DND-41 (cell line): ENCODE data around the gene JAM2.
A peak's percentile ranks its signal among the peaks of the same experiment; 100 is the strongest.

Experiments used
- ATAC-seq: fragments of 200-7000 bp; cut with Tn5 transposase; 3 replicates; pipeline ENCODE4 v1.9.1; 2021; ENCODE audit warnings: low read depth; ENCODE audit not compliant: insufficient read depth
- DNase-seq: peaks from one replicate; pipeline ENCODE4 v3.0.0-alpha.2; 2020
- H2AFZ ChIP-seq: 2 replicates; pipeline ENCODE4 v1.6.0; 2012; ENCODE audit warnings: low read depth, low read length
- H3K27ac ChIP-seq: 2 replicates; pipeline ENCODE4 v1.5.1; 2012; ENCODE audit warnings: low read length, inconsistent platforms
- H3K27me3 ChIP-seq: fragments of 200-600 bp; sonication (generic); 2 replicates; pipeline ENCODE4 v1.6.0; 2012; ENCODE audit warnings: low read length, mild to moderate bottlenecking, inconsistent platforms; ENCODE audit not compliant: insufficient read depth, poor library complexity
- H3K36me3 ChIP-seq: 2 replicates; pipeline ENCODE4 v1.5.1; 2012; ENCODE audit warnings: low read length, inconsistent platforms; ENCODE audit not compliant: insufficient read depth
- H3K4me1 ChIP-seq: 2 replicates; pipeline ENCODE4 v1.5.1; 2012; ENCODE audit warnings: mild to moderate bottlenecking, low read length; ENCODE audit not compliant: insufficient read depth
- H3K4me2 ChIP-seq: 2 replicates; pipeline ENCODE4 v1.6.0; 2012; ENCODE audit warnings: mild to moderate bottlenecking, moderate library complexity, low read length, inconsistent platforms; ENCODE audit not compliant: insufficient read depth
- H3K4me3 ChIP-seq, 2 experiments: fragments of 200-600 bp in 1 of 2; shearing (Covaris generic) in 1 of 2; 2 replicates each; pipeline ENCODE4 v1.5.1; 2012 to 2016; ENCODE audit warnings: inconsistent platforms in 2 of 2, low read length in 2 of 2, mild to moderate bottlenecking in 2 of 2, low read depth in 1 of 2, moderate library complexity in 1 of 2
- H3K79me2 ChIP-seq: 2 replicates; pipeline ENCODE4 v1.6.0; 2012; ENCODE audit warnings: low read length, inconsistent platforms; ENCODE audit not compliant: insufficient read depth
- H3K9ac ChIP-seq: 2 replicates; pipeline ENCODE4 v1.6.0; 2012; ENCODE audit warnings: low read depth, mild to moderate bottlenecking, inconsistent platforms, low read length, moderate library complexity
- H3K9me3 ChIP-seq: 2 replicates; pipeline ENCODE4 v1.5.1; 2012; ENCODE audit warnings: low read length, moderate library complexity, mild to moderate bottlenecking, inconsistent platforms; ENCODE audit not compliant: insufficient read depth, severe bottlenecking
- H4K20me1 ChIP-seq: 2 replicates; pipeline ENCODE4 v1.6.0; 2012; ENCODE audit warnings: low read length; ENCODE audit not compliant: insufficient read depth
- EZH2 ChIP-seq: IDR thresholded peaks from 3 replicates; pipeline ENCODE4 v1.6.1; 2012; ENCODE audit warnings: borderline replicate concordance, low read depth, mild to moderate bottlenecking, moderate library complexity, low read length, inconsistent platforms; ENCODE audit not compliant: severe bottlenecking
- TF ChIP-seq, protein P1 (sequence below): IDR thresholded peaks from 2 replicates; pipeline ENCODE4 v1.5.1; 2012; ENCODE audit warnings: borderline replicate concordance, low read length, moderate library complexity, mild to moderate bottlenecking; ENCODE audit not compliant: poor library complexity, severe bottlenecking; ENCODE audit errors: extremely low read depth

The JAM2 gene

DNA sequence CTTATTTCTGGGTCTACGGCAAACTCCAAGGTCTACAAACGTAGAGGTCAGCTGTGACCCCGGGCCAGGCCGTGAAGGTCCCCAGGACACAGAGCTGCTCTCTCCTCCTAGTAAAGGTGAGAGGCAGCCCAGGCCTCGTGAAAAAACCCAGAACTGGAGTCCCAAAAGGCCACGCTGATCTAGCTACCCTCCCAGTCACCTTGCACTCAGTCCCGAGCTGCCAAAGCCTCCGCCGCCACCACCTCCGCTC, 95.5 kb downstream of the JAM2 start:
- Histone ChIP-seq H3K9me3 (no peaks in the 10 kb centered on the region), H3K9ac (peak overlapping the region; percentile 96), H3K27me3 (no peaks in the 10 kb centered on the region), H3K4me3 (peak overlapping the region; percentile 58 to 60; a peak in 3 of 4 replicates), H3K79me2 (peaks cover 95% of the 10 kb centered on the region), H2AFZ (peak overlapping the region; percentile 69), H3K4me1 (peaks cover 45% of the 10 kb centered on the region), H3K4me2 (peak overlapping the region; percentile 79), H4K20me1 (peaks cover 9% of the 10 kb centered on the region; the same call in 1 of the 2 replicates), H3K27ac (peak overlapping the region; percentile 91), H3K36me3 (peaks cover 19% of the 10 kb centered on the region)
- ATAC-seq = no peak
- TF ChIP-seq, protein P1, sequence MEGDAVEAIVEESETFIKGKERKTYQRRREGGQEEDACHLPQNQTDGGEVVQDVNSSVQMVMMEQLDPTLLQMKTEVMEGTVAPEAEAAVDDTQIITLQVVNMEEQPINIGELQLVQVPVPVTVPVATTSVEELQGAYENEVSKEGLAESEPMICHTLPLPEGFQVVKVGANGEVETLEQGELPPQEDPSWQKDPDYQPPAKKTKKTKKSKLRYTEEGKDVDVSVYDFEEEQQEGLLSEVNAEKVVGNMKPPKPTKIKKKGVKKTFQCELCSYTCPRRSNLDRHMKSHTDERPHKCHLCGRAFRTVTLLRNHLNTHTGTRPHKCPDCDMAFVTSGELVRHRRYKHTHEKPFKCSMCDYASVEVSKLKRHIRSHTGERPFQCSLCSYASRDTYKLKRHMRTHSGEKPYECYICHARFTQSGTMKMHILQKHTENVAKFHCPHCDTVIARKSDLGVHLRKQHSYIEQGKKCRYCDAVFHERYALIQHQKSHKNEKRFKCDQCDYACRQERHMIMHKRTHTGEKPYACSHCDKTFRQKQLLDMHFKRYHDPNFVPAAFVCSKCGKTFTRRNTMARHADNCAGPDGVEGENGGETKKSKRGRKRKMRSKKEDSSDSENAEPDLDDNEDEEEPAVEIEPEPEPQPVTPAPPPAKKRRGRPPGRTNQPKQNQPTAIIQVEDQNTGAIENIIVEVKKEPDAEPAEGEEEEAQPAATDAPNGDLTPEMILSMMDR = no peak
- TF ChIP-seq EZH2 = no peak
- DNase-seq = no peak

DNA sequence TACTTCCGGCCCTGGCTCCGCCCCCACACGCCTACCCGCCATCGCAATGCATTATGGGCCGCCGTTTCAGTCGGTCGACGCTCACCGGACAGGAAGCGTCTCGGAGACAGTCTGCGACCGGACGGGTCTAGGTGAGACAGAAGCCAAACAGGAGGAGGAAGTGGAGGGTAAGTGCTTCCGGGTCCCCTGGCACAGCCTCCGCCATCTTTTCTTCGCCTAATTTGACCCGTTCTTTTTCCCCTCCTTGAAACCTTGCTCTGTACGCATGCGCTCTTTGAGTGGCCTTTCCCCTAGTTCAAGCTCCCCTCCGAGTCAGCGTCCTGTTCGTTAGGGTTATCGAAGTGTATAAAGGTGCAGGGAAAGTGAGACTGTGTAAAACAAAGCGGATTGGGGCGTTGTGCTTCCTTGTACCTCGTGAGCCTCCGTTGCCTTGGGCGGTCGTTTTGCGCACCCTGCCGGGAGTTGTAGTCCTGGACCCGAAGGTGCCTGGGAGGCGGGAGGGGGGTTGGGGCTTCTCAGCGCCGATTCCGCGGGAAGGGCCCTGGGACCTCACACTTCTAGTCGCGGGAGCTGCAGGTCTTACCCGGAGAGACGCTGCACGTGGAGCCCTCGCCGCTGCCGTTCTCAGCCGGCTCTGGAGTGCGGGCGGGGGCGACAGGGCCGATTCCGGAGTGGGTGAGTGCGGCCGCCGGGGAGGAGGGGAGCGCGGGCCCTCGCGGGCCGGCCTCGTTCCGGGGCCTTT, 96.0 kb downstream of the JAM2 start, which contains the start of the genes ATP5PF and GABPA:
ATP5PF (minus strand) TSS at position 1 of the 742 bp plus-strand sequence. CDS start 5,110 bp downstream, outside the sequence.
GABPA (plus strand) TSS at position 69 of the 742 bp plus-strand sequence. CDS start 6,627 bp downstream, outside the sequence.
- Histone ChIP-seq H3K36me3 (peaks cover 14% of the 10 kb centered on the region), H3K4me1 (peaks cover 45% of the 10 kb centered on the region), H2AFZ (peak within 1 kb of the TSS; percentile 75)

DNA sequence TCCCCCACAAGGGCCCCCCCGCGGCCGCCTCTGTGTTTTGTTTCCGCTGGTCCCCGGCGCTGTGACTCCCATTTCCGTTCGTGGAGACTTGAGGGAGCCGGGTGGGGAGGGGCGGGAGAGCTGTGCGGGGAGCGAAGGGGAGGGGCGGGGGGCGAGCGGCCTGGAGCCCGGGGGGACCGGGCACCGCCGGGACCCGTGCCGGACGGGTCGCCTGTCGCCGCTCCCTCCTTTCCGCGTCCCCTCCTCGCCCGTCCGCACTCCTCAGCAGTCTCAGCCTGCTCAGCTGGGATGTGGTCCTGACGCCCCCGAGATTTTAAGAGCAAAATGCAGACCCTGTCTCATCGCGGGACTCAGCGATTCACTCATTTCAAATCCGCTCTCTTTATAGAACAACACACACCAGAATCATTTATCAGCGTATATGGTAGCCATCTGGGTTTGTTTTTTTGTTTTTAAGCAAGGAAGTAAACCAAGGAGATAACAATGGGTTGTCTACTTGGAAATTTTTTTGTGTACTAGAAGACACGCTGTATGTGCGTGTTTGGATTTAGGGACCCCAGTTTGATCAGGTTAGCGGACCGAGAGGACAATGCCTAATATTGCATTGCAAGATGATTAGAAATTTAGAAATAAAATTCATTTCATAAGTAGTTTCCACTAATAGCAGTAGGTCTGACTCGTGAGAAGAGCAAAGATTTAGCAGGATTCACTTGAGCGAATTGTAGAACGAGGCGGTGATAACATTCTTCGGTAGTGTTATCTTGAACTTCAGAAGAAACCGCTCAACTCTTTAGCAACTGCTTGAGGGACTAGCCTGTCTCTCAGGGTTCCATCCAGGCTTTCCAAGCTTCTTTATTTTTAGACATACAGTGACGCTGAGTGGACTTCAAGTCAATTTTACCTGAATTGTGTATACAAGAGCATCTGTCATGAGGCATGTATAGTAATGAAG, 96.9 kb downstream of the JAM2 start:
- peak; percentile 88 for DNase-seq
- 0 out of 2 replicates have a peak, but pooled peaks cover 3% of the 10 kb centered on the region for H4K20me1 ChIP-seq
- H3K36me3 ChIP-seq = peaks cover 10% of the 10 kb centered on the region

More for the DNA sequence above, 96.0 kb downstream of the JAM2 start, which contains the start of the genes ATP5PF and GABPA:
- Histone ChIP-seq H3K27ac (peak within 1 kb of the TSS; percentile 91), H3K4me3 (peak within 1 kb of the TSS; percentile 60 to 76), H3K79me2 (peaks cover 95% of the 10 kb centered on the region), H3K4me2 (peak within 1 kb of the TSS; percentile 79), H3K9ac (peak within 1 kb of the TSS; percentile 96), H3K27me3 (no peaks in the 10 kb centered on the region), H4K20me1 (peaks cover 5% of the 10 kb centered on the region; the same call in 1 of the 2 replicates), H3K9me3 (no peaks in the 10 kb centered on the region)
- peak; percentile 97 for DNase-seq
- peak; percentile 87 for ATAC-seq
- no peak for TF ChIP-seq EZH2
- TF ChIP-seq, protein P1 = no peak

More for the DNA sequence above, 96.9 kb downstream of the JAM2 start:
- Histone ChIP-seq H3K79me2 (peaks cover 97% of the 10 kb centered on the region), H3K9ac (peak overlapping the region; percentile 96), H2AFZ (peak overlapping the region; percentile 75), H3K27me3 (no peaks in the 10 kb centered on the region), H3K27ac (peak overlapping the region; percentile 91), H3K4me1 (peaks cover 45% of the 10 kb centered on the region), H3K4me3 (peak overlapping the region; percentile 60 to 76), H3K4me2 (peak overlapping the region; percentile 77), H3K9me3 (no peaks in the 10 kb centered on the region)
- peak; percentile 66 for ATAC-seq
- no peak for TF ChIP-seq EZH2
- TF ChIP-seq, protein P1 = no peak
